ENCODE results near the gene CREBRF. TPM values are rescaled to one million over a fixed set of nuclear protein-coding genes. Genes with fewer than 3 reads are reported as not detected.
A peak's percentile ranks its signal among the peaks of the same experiment; 100 is the strongest.

The CREBRF gene
- total and polyA plus RNA-seq, 9 of the 15 experiments (the other 6 are each of a cell fraction or from before 2014, with no cell fraction given), result 1.1 to 4.9 (median 2.9) TPM

GRCh38 chr5:173057062-173057924 is 1.1 kb downstream of the CREBRF start (continued):
- TF ChIP-seq HDAC1 (IDR thresholded peaks at IDR 0.05) (peak in 1 of 2 experiments; percentile 75; a peak in 3 of 4 replicates), MCM3 (IDR thresholded peaks at IDR 0.05) (no peak), SRF (CRISPR knock-in tag; IDR thresholded peaks at IDR 0.05) (peak in 1 of 2 experiments; percentile 58; a peak in 1 of 4 replicates), POLR2A (conservative IDR thresholded peaks at IDR 0.05) (peak; percentile 77), AFF4 (CRISPR knock-in tag; IDR thresholded peaks at IDR 0.05) (peak; percentile 45; the same call in 1 of the 2 replicates), CTCF (IDR thresholded peaks at IDR 0.05 in 2 of 3, conservative IDR thresholded peaks at IDR 0.05 in 1 of 3; ENCODE audit: insufficient read depth in 2 of 3, low read depth in 1 of 3, low read length in 3 of 3) (peak in 1 of 3 experiments; percentile 2; a peak in 1 of 6 replicates), NCOA4 (IDR thresholded peaks at IDR 0.05; ENCODE audit: partially characterized antibody) (no peak), ESRRA (IDR thresholded peaks at IDR 0.05; ENCODE audit: borderline replicate concordance, low read depth) (peak; percentile 59; the same call in 1 of the 2 replicates), MYC (IDR thresholded peaks at IDR 0.05; ENCODE audit: low read depth, low read length) (peak; percentile 70; the same call in 1 of the 2 replicates), MYC (CRISPR knock-in tag; IDR thresholded peaks at IDR 0.05; ENCODE audit: borderline replicate concordance, low read depth) (peak; percentile 30; the same call in 1 of the 2 replicates), ARID3A (IDR thresholded peaks at IDR 0.05; ENCODE audit: borderline replicate concordance, low read depth, low read length) (no peak), ZBTB34 (CRISPR knock-in tag; IDR thresholded peaks at IDR 0.05) (no peak)
- TF ChIP-seq, protein P1, sequence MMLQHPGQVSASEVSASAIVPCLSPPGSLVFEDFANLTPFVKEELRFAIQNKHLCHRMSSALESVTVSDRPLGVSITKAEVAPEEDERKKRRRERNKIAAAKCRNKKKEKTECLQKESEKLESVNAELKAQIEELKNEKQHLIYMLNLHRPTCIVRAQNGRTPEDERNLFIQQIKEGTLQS (IDR thresholded peaks at IDR 0.05), result no peak
- TF ChIP-seq, protein P1 (CRISPR knock-in tag; conservative IDR thresholded peaks at IDR 0.05), result no peak
